Ovary (tissue), 3 donors: ENCODE data around the gene CPT1C.

Experiments used
- CTCF ChIP-seq, 3 donors: fragments of 450-650 bp in 2 of 3; fragments of 200-600 bp in 1 of 3; IDR thresholded peaks; one replicate each; pipeline versions ENCODE4 v1.5.1 to v1.8.0; 2016 to 2022; ENCODE audit warnings: antibody characterized with exemption in 3 of 3, mild to moderate bottlenecking in 1 of 3
- EP300 ChIP-seq: sonication (generic); formaldehyde crosslinking; IDR thresholded peaks from one replicate; pipeline ENCODE4 v1.6.1; 2017; ENCODE audit warnings: antibody characterized with exemption
- donor health status: DM: no; HTN: no; CAD: no.

- TF ChIP-seq EP300, result no peak
- no peak for TF ChIP-seq CTCF (IDR thresholded peaks at IDR 0.05)
Measured at GRCh38 chr19:49683814-49684250, 7.1 kb upstream of the CPT1C start.
